Measurements from ENCODE around the gene RAPGEF6.

- TF ChIP-seq CTCF (conservative IDR thresholded peaks at IDR 0.05; ENCODE audit: low read length) (no peak), EZH2phosphoT487 (IDR thresholded peaks at IDR 0.05; ENCODE audit: borderline replicate concordance) (no peak)
These were observed 174.9 kb downstream of the RAPGEF6 start for GRCh38 chr5:131460133-131460532.
